Panc1 (cell line): ENCODE data around the gene EXD1. TPM values are rescaled to one million over a fixed set of nuclear protein-coding genes. Genes with fewer than 3 reads are reported as not detected.

Experiments used
- ATAC-seq: fragments of 200-7000 bp; cut with Tn5 transposase; 2 replicates; pipeline ENCODE4 v1.9.1; 2020; ENCODE audit warnings: mild to moderate bottlenecking, moderate library complexity
- BruUV-seq: library from RNA; stranded (reverse); fragments of 400-500 nt; replicated peaks from 2 replicates; lab custom pipeline; 2021; lab: Mats Ljungman, UMichigan
- CTCF ChIA-PET: fragments of 300-600 bp; sonication (Branson Sonifier 250); formaldehyde crosslinking; loops from one replicate; lab custom pipeline; 2022; ENCODE audit warnings: antibody characterized with exemption; lab: Charles Lee
- POLR2A ChIA-PET: fragments of 300-600 bp; sonication (Branson Sonifier 250); formaldehyde crosslinking; loops from one replicate; lab custom pipeline; 2022; ENCODE audit warnings: antibody characterized with exemption; lab: Charles Lee
- DNase-seq: peaks from one replicate; pipeline ENCODE4 v3.0.0-alpha.2; 2010; ENCODE audit warnings: low read depth, low spot score
- H3K27ac ChIP-seq: 2 replicates; pipeline ENCODE4 v1.5.1; 2011; ENCODE audit warnings: mild to moderate bottlenecking, low read length, inconsistent platforms
- H3K27me3 ChIP-seq: fragments of 200-500 bp; sonication (Bioruptor generic); 2 replicates; pipeline ENCODE4 v1.6.0; 2014; ENCODE audit warnings: low read length, inconsistent platforms; ENCODE audit not compliant: control insufficient read depth, insufficient read depth
- H3K36me3 ChIP-seq: fragments of 200-500 bp; sonication (Bioruptor generic); 2 replicates; pipeline ENCODE4 v1.5.1; 2014; ENCODE audit warnings: inconsistent platforms, mild to moderate bottlenecking, low read length, moderate library complexity; ENCODE audit not compliant: control insufficient read depth, insufficient read depth
- H3K4me1 ChIP-seq: 2 replicates; pipeline ENCODE4 v1.5.1; 2011; ENCODE audit warnings: inconsistent platforms, mild to moderate bottlenecking, low read length, moderate library complexity; ENCODE audit not compliant: control insufficient read depth, insufficient read depth
- H3K4me3 ChIP-seq, 2 experiments: 2 replicates each; pipeline ENCODE4 v1.5.1; 2011 to 2012; ENCODE audit warnings: low read depth in 2 of 2, low read length in 2 of 2, mild to moderate bottlenecking in 2 of 2, inconsistent platforms in 1 of 2, moderate library complexity in 1 of 2
- H3K9me3 ChIP-seq: fragments of 200-500 bp; sonication (Bioruptor generic); 2 replicates; pipeline ENCODE4 v1.5.1; 2014; ENCODE audit warnings: low read depth, mild to moderate bottlenecking, inconsistent platforms, low read length, moderate library complexity; ENCODE audit not compliant: control insufficient read depth, insufficient read depth
- CTCF ChIP-seq: fragments of 450-650 bp; IDR thresholded peaks from 2 replicates; pipeline ENCODE4 v1.5.1; 2017; ENCODE audit warnings: mild to moderate bottlenecking
- POLR2AphosphoS5 ChIP-seq: IDR thresholded peaks from 2 replicates; pipeline ENCODE4 v1.6.1; 2012; ENCODE audit warnings: mild to moderate bottlenecking, low read depth, low read length, moderate library complexity
- REST ChIP-seq, 2 experiments: IDR thresholded peaks; 2 replicates each; pipeline ENCODE4 v1.6.1; 2011 to 2012; ENCODE audit warnings: low read depth in 2 of 2, control low read depth in 1 of 2, low read length in 1 of 2, mild to moderate bottlenecking in 1 of 2, moderate library complexity in 1 of 2; ENCODE audit not compliant: insufficient read depth in 1 of 2
- SIN3A ChIP-seq: IDR thresholded peaks from 2 replicates; pipeline ENCODE4 v1.6.1; 2012; ENCODE audit warnings: low read depth, mild to moderate bottlenecking, low read length, moderate library complexity, borderline replicate concordance; ENCODE audit not compliant: insufficient read depth
- TCF7L2 ChIP-seq: IDR thresholded peaks from 2 replicates; pipeline ENCODE4 v1.6.1; 2011; ENCODE audit warnings: mild to moderate bottlenecking, low read depth, low read length, inconsistent platforms
- in situ Hi-C: cut with HindIII; loops from 2 replicates; pipeline ENCODE4 v1.10.0; 2016; ENCODE audit warnings: low sequenced_read_pairs, low pct_unique_long_range_greater_than_20kb
- intact Hi-C: fragments of 100-400 bp; cut with micrococcal nuclease; formaldehyde crosslinking; loops from one replicate; pipeline ENCODE4 v1.10.0; 2022; ENCODE audit not compliant: unreplicated experiment
- total RNA-seq: library from RNA; stranded (reverse); gene quantifications from one replicate; pipeline ENCODE4 v1.2.1, GENCODE V29; 2021; ENCODE audit not compliant: unreplicated experiment

Gene EXD1
- total RNA-seq, 1 experiment from 2014 or later, result 0.15 TPM

- ChIA-PET CTCF (interaction anchor here (1.1 kb wide), 1 partner anchor 117 kb away, joined by 8 read pairs; no protein-coding TSS in a partner anchor), POLR2A (no interaction called here)
- Histone ChIP-seq H3K27me3 (no peaks in the 10 kb centered on the region), H3K27ac (peak overlapping the region; percentile 89), H3K36me3 (no peaks in the 10 kb centered on the region; the same call in 1 of the 2 replicates), H3K9me3 (no peaks in the 10 kb centered on the region), H3K4me1 (peaks cover 12% of the 10 kb centered on the region), H3K4me3 (peak overlapping the region; percentile 90 to 99)
- no peak; the same call in 1 of the 2 replicates for TF ChIP-seq TCF7L2
- TF ChIP-seq REST (IDR thresholded peaks at IDR 0.05; ENCODE audit: insufficient read depth in 1 of 2, low read depth in 2 of 2, low read length in 1 of 2), result no peak
- no peak for TF ChIP-seq POLR2AphosphoS5
- no peak for TF ChIP-seq SIN3A
- no peak for TF ChIP-seq CTCF
- in situ Hi-C loops (no loop called here), intact Hi-C loops (no loop called here)
- no peak for DNase-seq
- peak; percentile 69 for ATAC-seq
- no TSS peak for BruUV-seq
Observed at GRCh38 chr15:41231422-41232226, 1.1 kb upstream of the EXD1 start.

DNA sequence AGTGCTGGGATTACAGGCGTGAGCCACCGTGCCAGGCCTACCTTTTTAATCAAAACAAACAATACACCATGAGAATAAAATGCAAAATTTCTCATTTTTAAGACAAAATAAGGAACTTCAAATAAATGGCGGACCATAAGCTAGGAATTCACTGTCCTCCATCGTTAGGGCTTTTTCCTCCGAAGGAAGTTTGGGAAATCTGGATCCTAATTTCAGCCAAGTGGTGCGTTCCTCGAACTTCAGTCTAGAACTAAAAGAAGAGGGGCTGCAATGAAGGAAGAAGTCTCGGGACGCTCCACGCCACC lies 260 bp downstream of the EXD1 start:
- no peak for DNase-seq
- peaks cover 12% of the 10 kb centered on the region for H3K4me1 ChIP-seq
- ATAC-seq, result no peak
- ChIA-PET POLR2A (interaction anchor here (0.7 kb wide), 1 partner anchor 215 kb away, joined by 10 read pairs; no protein-coding TSS in a partner anchor), CTCF (interaction anchor here (0.7 kb wide), 1 partner anchor 51 kb away, joined by 3 read pairs; no protein-coding TSS in a partner anchor)
- H3K27ac ChIP-seq, result peak overlapping the region; percentile 89
- peak overlapping the region; percentile 90 to 99 for H3K4me3 ChIP-seq
- intact Hi-C loops, result no loop called here
- TSS peak; percentile 69 for BruUV-seq
- no peaks in the 10 kb centered on the region for H3K9me3 ChIP-seq
- no peaks in the 10 kb centered on the region for H3K27me3 ChIP-seq
- no peaks in the 10 kb centered on the region; the same call in 1 of the 2 replicates for H3K36me3 ChIP-seq
- TF ChIP-seq REST (IDR thresholded peaks at IDR 0.05; ENCODE audit: insufficient read depth in 1 of 2, low read depth in 2 of 2, low read length in 1 of 2) (no peak), SIN3A (no peak), CTCF (no peak; the same call in 1 of the 2 replicates)
- in situ Hi-C loops, result no loop called here
